Gastrocnemius medialis (tissue), 4 donors: ENCODE data around the gene CHRNA4.

Experiments
- CTCF ChIP-seq, 5 experiments: fragments of 450-650 bp in 3 of 5; fragments of 200-600 bp in 2 of 5; sonication (generic) in 2 of 5; IDR thresholded peaks in 4 of 5; conservative IDR thresholded peaks in 1 of 5; 1 replicate in 4 of 5; 2 replicates in 1 of 5; pipeline ENCODE4 v1.5.1; 2016 to 2019; ENCODE audit warnings: antibody characterized with exemption in 5 of 5, mild to moderate bottlenecking in 3 of 5, moderate library complexity in 3 of 5
- POLR2A ChIP-seq, 2 donors: fragments of 450-650 bp; IDR thresholded peaks; one replicate each; pipeline ENCODE4 v1.6.1; 2017; ENCODE audit warnings: antibody characterized with exemption in 2 of 2, mild to moderate bottlenecking in 2 of 2, moderate library complexity in 2 of 2

- TF ChIP-seq CTCF (IDR thresholded peaks at IDR 0.05 in 4 of 5, conservative IDR thresholded peaks at IDR 0.05 in 1 of 5) (no peak), POLR2A (IDR thresholded peaks at IDR 0.05) (no peak)
Observed at GRCh38 chr20:63318391-63319163, 42.6 kb downstream of the CHRNA4 start.
